ENCODE data around the gene WIZ. TPM values are rescaled to one million over a fixed set of nuclear protein-coding genes. Genes with fewer than 3 reads are reported as not detected.

Gene WIZ
- total and polyA plus RNA-seq, 11 donors, result 19.0 to 52.4 (median 25.7) TPM

GRCh38 chr19:15469513-15470297 lies 19.9 kb upstream of the WIZ start:
- peak in 2 of 4 donors; percentile 76 to 77 for ATAC-seq
- no peaks in the 10 kb centered on the region for H3K36me3 ChIP-seq
- WGBS, 4 donors, result 2 to 10% (median 4%) methylated on average over 7 to 65 of the region's 65 CpGs
- no peaks in the 10 kb centered on the region for H3K9me3 ChIP-seq
- no peak for TF ChIP-seq POLR2A (IDR thresholded peaks at IDR 0.05)
- TF ChIP-seq CTCF (IDR thresholded peaks at IDR 0.05), result no peak
- peak overlapping the region in 11 of 12 donors; percentile 8 to 55 (median 35) for H3K4me3 ChIP-seq
- H3K27ac ChIP-seq, result no peak overlapping the region
- peaks cover 0 to 34% (median 2%) of the 10 kb centered on the region in 12 donors for H3K4me1 ChIP-seq
- intact Hi-C loops (cut with DNase I), result no loop called here
- no peak for DNase-seq
- peaks cover 4 to 62% (median 29%) of the 10 kb centered on the region in 9 donors for H3K27me3 ChIP-seq

- Histone ChIP-seq H3K36me3 (no peaks in the 10 kb centered on the region), H3K4me1 (peaks cover 0 to 38% (median 2%) of the 10 kb centered on the region in 12 donors), H3K4me3 (peak overlapping the region in 1 of 12 donors; percentile 55), H3K27ac (no peak overlapping the region), H3K27me3 (peaks cover 4 to 70% (median 29%) of the 10 kb centered on the region in 9 donors), H3K9me3 (no peaks in the 10 kb centered on the region)
- intact Hi-C loops (cut with DNase I), result no loop called here
- DNase-seq (no peak), ATAC-seq (no peak)
- TF ChIP-seq POLR2A (IDR thresholded peaks at IDR 0.05), result no peak
- TF ChIP-seq CTCF (IDR thresholded peaks at IDR 0.05), result no peak
- WGBS, 4 donors, result 52 to 69% (median 61%) methylated on average over 9 to 12 of the region's 12 CpGs
These were observed 19.1 kb upstream of the WIZ start for GRCh38 chr19:15468675-15469512.

- Histone ChIP-seq H3K27me3 (peaks cover 4 to 75% (median 29%) of the 10 kb centered on the region in 9 donors), H3K9me3 (no peaks in the 10 kb centered on the region), H3K4me3 (no peak overlapping the region), H3K4me1 (peaks cover 0 to 46% (median 2%) of the 10 kb centered on the region in 12 donors), H3K36me3 (no peaks in the 10 kb centered on the region), H3K27ac (no peak overlapping the region)
- DNase-seq (no peak), ATAC-seq (no peak)
- 72 to 77% (median 75%) methylated on average over 6 of the region's 6 CpGs for WGBS, 4 donors
- intact Hi-C loops (cut with DNase I), result no loop called here
- TF ChIP-seq CTCF (IDR thresholded peaks at IDR 0.05), result no peak
- no peak for TF ChIP-seq POLR2A (IDR thresholded peaks at IDR 0.05)
These were observed 18.0 kb upstream of the WIZ start for GRCh38 chr19:15467734-15468214.
